ENCODE results near the gene ASCL1. TPM values are rescaled to one million over a fixed set of nuclear protein-coding genes. Genes with fewer than 3 reads are reported as not detected.

Gene ASCL1
- total RNA-seq, 2 experiments from 2014 or later: not detected

GRCh38 chr12:102960766-102961465, 3.4 kb downstream of the ASCL1 start:
- Mint-ChIP-seq H3K27me3 (peaks cover 95% of the 10 kb centered on the region), H3K36me3 (peaks cover 1% of the 10 kb centered on the region), H3K4me1 (peaks cover 40% of the 10 kb centered on the region), H3K27ac (no peak overlapping the region), H3K4me3 (no peak overlapping the region), H3K9me3 (peaks cover 11% of the 10 kb centered on the region)
- no peak for DNase-seq

DNA sequence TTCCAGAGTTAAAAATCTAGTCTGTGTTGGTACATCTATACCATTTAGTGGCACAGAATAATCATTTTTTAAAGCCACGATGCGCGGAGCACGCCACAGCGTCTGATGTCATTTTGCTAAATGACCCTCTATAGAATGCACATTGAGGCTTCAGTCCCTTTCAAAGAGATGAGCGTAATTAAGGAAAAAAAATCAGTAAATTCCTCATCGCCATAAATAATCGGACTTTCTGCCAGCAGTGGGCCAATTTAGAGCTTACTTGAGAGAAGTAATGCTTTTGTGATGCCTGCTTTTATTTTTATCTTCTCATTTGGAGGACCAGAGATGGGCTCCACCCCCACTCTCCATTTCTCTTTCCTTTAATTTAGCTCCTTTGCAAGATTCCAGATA, 4.0 kb downstream of the ASCL1 start:
- Mint-ChIP-seq H3K4me3 (no peak overlapping the region), H3K27ac (no peak overlapping the region), H3K9me3 (peaks cover 11% of the 10 kb centered on the region), H3K27me3 (peaks cover 97% of the 10 kb centered on the region), H3K36me3 (peaks cover 1% of the 10 kb centered on the region), H3K4me1 (peaks cover 39% of the 10 kb centered on the region)
- DNase-seq: no peak

- H3K9me3 Mint-ChIP-seq: peaks cover 11% of the 10 kb centered on the region
- no peak overlapping the region for H3K27ac Mint-ChIP-seq
- H3K4me1 Mint-ChIP-seq: peaks cover 35% of the 10 kb centered on the region
- H3K36me3 Mint-ChIP-seq: peaks cover 1% of the 10 kb centered on the region
- no peak for DNase-seq
- peaks cover 97% of the 10 kb centered on the region for H3K27me3 Mint-ChIP-seq
- no peak overlapping the region for H3K4me3 Mint-ChIP-seq
These were observed 5.1 kb downstream of the ASCL1 start for GRCh38 chr12:102962532-102962931.

- no peak for DNase-seq
- Mint-ChIP-seq H3K9me3 (peaks cover 11% of the 10 kb centered on the region), H3K4me1 (peaks cover 32% of the 10 kb centered on the region), H3K27ac (no peak overlapping the region), H3K27me3 (peaks cover 97% of the 10 kb centered on the region), H3K4me3 (no peak overlapping the region), H3K36me3 (peaks cover 1% of the 10 kb centered on the region)
These were observed 5.5 kb downstream of the ASCL1 start for GRCh38 chr12:102962986-102963385.

GRCh38 chr12:102963796-102964195, 6.3 kb downstream of the ASCL1 start:
- H3K4me3 Mint-ChIP-seq: no peak overlapping the region
- no peak for DNase-seq
- H3K27ac Mint-ChIP-seq: no peak overlapping the region
- H3K4me1 Mint-ChIP-seq: peaks cover 31% of the 10 kb centered on the region
- H3K27me3 Mint-ChIP-seq: peaks cover 98% of the 10 kb centered on the region
- peaks cover 1% of the 10 kb centered on the region for H3K36me3 Mint-ChIP-seq
- H3K9me3 Mint-ChIP-seq: peaks cover 11% of the 10 kb centered on the region

GRCh38 chr12:102964872-102965271, 7.4 kb downstream of the ASCL1 start:
- H3K36me3 Mint-ChIP-seq: peaks cover 1% of the 10 kb centered on the region
- peaks cover 26% of the 10 kb centered on the region for H3K4me1 Mint-ChIP-seq
- DNase-seq: no peak
- peaks cover 93% of the 10 kb centered on the region for H3K27me3 Mint-ChIP-seq
- H3K4me3 Mint-ChIP-seq: peak overlapping the region; percentile 77
- peaks cover 11% of the 10 kb centered on the region for H3K9me3 Mint-ChIP-seq
- no peak overlapping the region for H3K27ac Mint-ChIP-seq

DNA sequence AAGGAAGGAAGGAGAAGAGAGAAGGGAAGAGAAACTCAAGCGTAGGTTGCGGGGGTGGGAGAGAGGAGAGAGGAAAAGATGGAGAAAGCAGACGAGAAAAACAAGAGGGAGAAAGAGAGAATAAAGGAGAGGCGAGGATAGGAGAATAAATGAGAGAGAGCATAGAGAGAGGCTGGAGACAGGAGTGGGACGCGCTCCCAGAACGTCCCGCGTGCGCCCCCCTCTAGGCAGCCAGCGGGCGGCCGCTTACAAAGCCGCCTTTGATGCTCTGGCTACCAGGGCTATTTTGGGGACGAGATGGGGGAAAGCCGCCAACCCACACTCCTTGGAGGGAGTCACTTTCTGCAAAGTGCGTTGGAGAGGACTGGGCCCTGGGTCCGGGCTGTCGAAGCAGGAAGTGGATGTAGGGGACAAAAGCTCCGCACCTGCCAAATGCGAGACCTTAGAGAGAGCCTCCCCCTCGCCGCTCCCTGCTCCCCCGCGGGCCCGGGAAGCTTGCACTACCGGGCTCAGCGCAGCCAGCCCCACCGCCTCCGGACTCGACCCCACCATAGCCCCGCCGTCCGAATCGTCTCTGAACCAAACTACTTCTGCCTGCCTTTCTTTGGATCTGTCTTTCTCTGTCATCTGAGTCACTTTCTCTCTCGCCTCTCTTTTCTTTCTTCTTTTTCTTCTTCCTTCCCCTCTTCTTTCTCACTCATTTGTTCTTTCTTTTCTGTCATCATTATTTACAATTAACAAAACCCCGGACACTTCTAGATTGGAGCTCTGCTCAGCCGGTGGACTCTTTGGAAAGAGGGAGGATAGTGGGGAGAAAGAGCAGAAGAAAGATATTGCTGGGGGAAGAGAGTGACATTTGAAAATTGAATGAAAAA, 8.0 kb downstream of the ASCL1 start:
- peaks cover 1% of the 10 kb centered on the region for H3K36me3 Mint-ChIP-seq
- H3K27ac Mint-ChIP-seq: no peak overlapping the region
- H3K27me3 Mint-ChIP-seq: peaks cover 93% of the 10 kb centered on the region
- peaks cover 11% of the 10 kb centered on the region for H3K9me3 Mint-ChIP-seq
- no peak for DNase-seq
- H3K4me3 Mint-ChIP-seq: peak overlapping the region; percentile 77
- H3K4me1 Mint-ChIP-seq: peaks cover 26% of the 10 kb centered on the region

DNA sequence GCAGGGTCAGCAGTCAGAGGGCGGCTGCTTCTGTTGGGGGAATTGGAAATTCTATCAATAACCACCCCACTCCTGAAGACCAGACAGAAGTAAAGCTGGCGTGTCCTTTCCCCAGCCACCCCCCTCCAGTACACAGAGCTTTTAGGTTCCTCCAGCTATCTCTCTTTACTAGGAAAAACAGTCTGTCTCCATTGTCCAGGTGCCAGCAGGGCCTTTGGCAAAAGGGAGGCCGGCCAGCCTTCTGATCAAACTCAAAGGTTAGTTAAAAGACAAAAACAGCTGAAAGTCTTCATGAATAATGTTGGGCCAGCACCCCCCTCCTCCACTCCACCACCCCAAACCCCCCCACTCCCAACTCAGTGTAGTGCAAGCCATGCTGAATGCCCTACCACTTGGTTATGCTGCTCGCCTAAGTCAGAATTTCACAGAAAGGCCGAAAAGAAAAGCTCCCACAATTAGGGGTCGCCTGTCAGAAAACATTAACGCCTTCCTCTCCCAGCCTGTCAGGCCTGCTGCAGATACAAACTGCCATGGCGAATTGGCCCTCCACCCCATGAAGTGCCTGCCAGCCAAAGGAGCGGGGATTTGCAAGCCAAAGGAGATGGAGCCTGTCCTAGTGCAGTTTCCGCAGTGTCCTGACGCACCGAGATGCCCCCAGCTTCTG, 8.9 kb downstream of the ASCL1 start:
- peaks cover 93% of the 10 kb centered on the region for H3K27me3 Mint-ChIP-seq
- H3K27ac Mint-ChIP-seq: no peak overlapping the region
- H3K36me3 Mint-ChIP-seq: peaks cover 1% of the 10 kb centered on the region
- peaks cover 11% of the 10 kb centered on the region for H3K9me3 Mint-ChIP-seq
- peaks cover 26% of the 10 kb centered on the region for H3K4me1 Mint-ChIP-seq
- no peak for DNase-seq
- no peak overlapping the region for H3K4me3 Mint-ChIP-seq

DNA sequence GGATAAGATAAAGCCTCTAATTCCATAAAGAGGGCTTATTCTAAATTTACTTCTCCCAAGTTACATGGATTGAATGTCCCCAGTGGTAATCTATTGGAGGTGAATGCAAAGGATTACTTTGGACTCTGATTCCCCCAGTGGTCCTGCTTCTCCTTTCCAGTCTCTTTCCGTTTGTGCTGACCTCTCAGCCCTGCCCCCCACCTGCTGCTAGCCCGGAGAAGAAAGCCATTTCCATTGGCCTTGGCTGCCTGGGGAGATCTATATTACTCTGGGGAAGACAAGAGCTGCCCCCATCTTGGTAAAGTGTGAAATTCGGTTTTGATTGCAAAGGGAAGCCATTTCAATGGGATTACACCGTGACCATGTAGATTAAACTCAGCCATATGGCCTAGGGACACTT, 13.3 kb downstream of the ASCL1 start:
- peaks cover under 1% of the 10 kb centered on the region for H3K36me3 Mint-ChIP-seq
- peaks cover 2% of the 10 kb centered on the region for H3K4me1 Mint-ChIP-seq
- H3K27ac Mint-ChIP-seq: no peak overlapping the region
- no peaks in the 10 kb centered on the region for H3K9me3 Mint-ChIP-seq
- H3K4me3 Mint-ChIP-seq: no peak overlapping the region
- H3K27me3 Mint-ChIP-seq: peaks cover 71% of the 10 kb centered on the region
- no peak for DNase-seq

GRCh38 chr12:102971227-102971626, 13.8 kb downstream of the ASCL1 start:
- Mint-ChIP-seq H3K4me1 (no peaks in the 10 kb centered on the region), H3K27ac (no peak overlapping the region), H3K4me3 (no peak overlapping the region), H3K27me3 (peaks cover 71% of the 10 kb centered on the region), H3K36me3 (no peaks in the 10 kb centered on the region), H3K9me3 (no peaks in the 10 kb centered on the region)
- no peak for DNase-seq

DNA sequence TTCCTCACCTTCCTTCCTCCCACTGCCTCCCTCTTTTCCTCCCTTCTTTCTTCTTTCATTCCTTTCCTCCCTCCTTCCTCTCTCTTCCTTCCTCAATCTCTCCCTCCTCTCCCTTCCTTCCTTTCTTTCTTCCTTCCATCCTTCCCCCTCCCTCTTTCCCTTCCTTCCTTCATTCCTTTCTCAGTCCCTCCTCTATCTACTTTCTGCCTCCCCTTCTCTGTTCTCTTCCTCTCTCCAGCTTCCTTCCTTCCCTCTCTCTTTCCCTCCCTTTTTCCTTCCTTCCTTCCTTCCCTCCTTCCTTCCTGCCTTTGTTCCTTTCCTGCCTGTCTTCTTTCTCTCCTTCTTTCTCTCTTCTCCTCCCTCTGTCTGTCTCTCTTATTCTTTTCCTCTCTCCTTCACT, 16.1 kb downstream of the ASCL1 start:
- no peaks in the 10 kb centered on the region for H3K36me3 Mint-ChIP-seq
- H3K27me3 Mint-ChIP-seq: peaks cover 47% of the 10 kb centered on the region
- H3K4me1 Mint-ChIP-seq: no peaks in the 10 kb centered on the region
- DNase-seq: no peak
- H3K27ac Mint-ChIP-seq: no peak overlapping the region
- no peak overlapping the region for H3K4me3 Mint-ChIP-seq
- no peaks in the 10 kb centered on the region for H3K9me3 Mint-ChIP-seq

- Mint-ChIP-seq H3K9me3 (no peaks in the 10 kb centered on the region), H3K4me1 (no peaks in the 10 kb centered on the region), H3K36me3 (no peaks in the 10 kb centered on the region), H3K27me3 (peaks cover 24% of the 10 kb centered on the region), H3K27ac (no peak overlapping the region), H3K4me3 (no peak overlapping the region)
- DNase-seq: no peak
These were observed 19.3 kb downstream of the ASCL1 start for GRCh38 chr12:102976609-102977280.

DNA sequence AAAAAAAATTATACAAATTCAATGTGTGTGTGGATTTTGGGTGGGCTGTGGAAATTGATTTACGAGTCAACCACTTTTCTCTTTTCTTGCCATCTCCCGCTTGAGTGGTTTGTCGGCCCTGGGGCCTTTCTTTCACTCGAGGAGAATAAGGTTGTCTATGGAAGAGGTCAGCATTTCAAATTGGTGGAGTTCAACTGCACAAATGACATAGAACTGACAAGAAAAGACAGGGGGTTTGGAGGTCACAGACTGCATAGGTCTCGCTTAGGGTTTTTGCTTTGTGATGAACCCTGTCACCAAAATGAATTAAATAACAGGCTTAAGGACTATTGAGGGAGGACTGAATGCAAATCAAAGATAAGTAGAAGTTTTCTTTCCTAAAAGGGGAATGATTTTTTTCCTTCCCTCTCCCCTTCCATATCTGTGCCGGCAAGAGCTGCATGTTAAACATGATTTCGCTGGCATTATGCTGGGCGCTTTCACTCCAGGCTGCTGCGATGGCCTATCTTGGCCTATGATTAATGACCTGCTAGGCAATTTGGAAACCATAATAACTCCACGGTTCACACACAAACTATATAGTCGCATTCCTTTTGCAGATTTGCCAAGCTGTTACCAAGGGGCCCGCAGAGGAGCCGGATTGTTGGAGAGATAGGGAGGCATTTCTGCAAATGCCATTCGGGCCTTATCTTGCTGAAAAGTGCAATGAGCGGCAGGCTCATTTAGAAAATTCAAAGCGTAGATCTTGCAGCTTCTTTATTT, 20.7 kb downstream of the ASCL1 start:
- H3K27me3 Mint-ChIP-seq: peaks cover 22% of the 10 kb centered on the region
- no peaks in the 10 kb centered on the region for H3K4me1 Mint-ChIP-seq
- no peaks in the 10 kb centered on the region for H3K36me3 Mint-ChIP-seq
- no peak for DNase-seq
- H3K27ac Mint-ChIP-seq: no peak overlapping the region
- H3K9me3 Mint-ChIP-seq: no peaks in the 10 kb centered on the region
- H3K4me3 Mint-ChIP-seq: no peak overlapping the region

GRCh38 chr12:102980350-102980749, 22.9 kb downstream of the ASCL1 start:
- Mint-ChIP-seq H3K9me3 (no peaks in the 10 kb centered on the region), H3K36me3 (no peaks in the 10 kb centered on the region), H3K4me3 (no peak overlapping the region), H3K4me1 (no peaks in the 10 kb centered on the region), H3K27ac (no peak overlapping the region), H3K27me3 (peaks cover 14% of the 10 kb centered on the region)
- no peak for DNase-seq
